HEK293 (cell line): ENCODE results near the gene STT3A.

Experiments used
- HOXC10 ChIP-seq: sonication (generic); formaldehyde crosslinking; IDR thresholded peaks from 2 replicates; pipeline ENCODE4 v1.8.1; 2023; ENCODE audit warnings: mild to moderate bottlenecking, missing genetic modification reagents
- HOXD13 ChIP-seq: sonication (generic); formaldehyde crosslinking; IDR thresholded peaks from 2 replicates; pipeline ENCODE4 v1.8.0; 2022; ENCODE audit warnings: missing genetic modification reagents, borderline replicate concordance
- MEIS1 ChIP-seq: sonication (generic); formaldehyde crosslinking; IDR thresholded peaks from 2 replicates; pipeline ENCODE4 v1.8.1; 2022; ENCODE audit warnings: missing genetic modification reagents, mild to moderate bottlenecking, borderline replicate concordance
- SALL2 ChIP-seq: fragments of 450-650 bp; formaldehyde crosslinking; IDR thresholded peaks from 2 replicates; pipeline ENCODE4 v1.5.0; 2017; ENCODE audit warnings: missing biosample characterization, mild to moderate bottlenecking, missing genetic modification characterization, borderline replicate concordance
- SP3 ChIP-seq: fragments of 450-650 bp; formaldehyde crosslinking; IDR thresholded peaks from 2 replicates; pipeline ENCODE4 v1.5.1; 2016; ENCODE audit warnings: missing biosample characterization, missing genetic modification characterization
- ZBTB48 ChIP-seq: fragments of 450-650 bp; formaldehyde crosslinking; IDR thresholded peaks from 2 replicates; pipeline ENCODE4 v1.5.1; 2016; ENCODE audit warnings: missing biosample characterization, missing genetic modification characterization
- ZFHX2 ChIP-seq: fragments of 450-650 bp; formaldehyde crosslinking; conservative IDR thresholded peaks from 2 replicates; pipeline ENCODE4 v1.5.1; 2016; ENCODE audit warnings: missing biosample characterization, missing genetic modification characterization
- ZFP41 ChIP-seq: fragments of 450-650 bp; formaldehyde crosslinking; IDR thresholded peaks from 2 replicates; pipeline ENCODE4 v1.5.1; 2016; ENCODE audit warnings: missing biosample characterization, missing genetic modification characterization, borderline replicate concordance
- ZIC2 ChIP-seq: fragments of 450-650 bp; formaldehyde crosslinking; IDR thresholded peaks from 2 replicates; pipeline ENCODE4 v1.5.1; 2016; ENCODE audit warnings: missing biosample characterization, missing genetic modification characterization
- ZNF23 ChIP-seq: fragments of 450-650 bp; formaldehyde crosslinking; IDR thresholded peaks from 2 replicates; pipeline ENCODE4 v1.5.1; 2016; ENCODE audit warnings: missing biosample characterization, missing genetic modification characterization, borderline replicate concordance
- ZNF239 ChIP-seq: fragments of 450-650 bp; formaldehyde crosslinking; IDR thresholded peaks from 2 replicates; pipeline ENCODE4 v1.5.1; 2016; ENCODE audit warnings: missing biosample characterization, missing genetic modification characterization
- ZNF558 ChIP-seq: fragments of 450-650 bp; formaldehyde crosslinking; IDR thresholded peaks from 2 replicates; pipeline ENCODE4 v1.5.1; 2016; ENCODE audit warnings: missing biosample characterization, missing genetic modification characterization
- ZNF585B ChIP-seq: fragments of 450-650 bp; formaldehyde crosslinking; IDR thresholded peaks from 2 replicates; pipeline ENCODE4 v1.5.1; 2016; ENCODE audit warnings: missing biosample characterization, missing genetic modification characterization
- ZNF626 ChIP-seq: fragments of 450-650 bp; sonication (Bioruptor Pico); formaldehyde crosslinking; IDR thresholded peaks from 2 replicates; pipeline ENCODE4 v1.5.1; 2018; ENCODE audit warnings: missing biosample characterization, missing genetic modification characterization, inconsistent platforms
- ZNF776 ChIP-seq: fragments of 450-650 bp; formaldehyde crosslinking; IDR thresholded peaks from 2 replicates; pipeline ENCODE4 v1.5.0; 2017; ENCODE audit warnings: missing biosample characterization, missing genetic modification characterization, borderline replicate concordance
- ZNF785 ChIP-seq: fragments of 450-650 bp; formaldehyde crosslinking; IDR thresholded peaks from 2 replicates; pipeline ENCODE4 v1.5.1; 2016; ENCODE audit warnings: missing biosample characterization, missing genetic modification characterization
- ZNF843 ChIP-seq: fragments of 450-650 bp; formaldehyde crosslinking; IDR thresholded peaks from 2 replicates; pipeline ENCODE4 v1.5.1; 2016; ENCODE audit warnings: missing biosample characterization, missing genetic modification characterization
- TF ChIP-seq, protein P1 (sequence below): fragments of 450-650 bp; formaldehyde crosslinking; IDR thresholded peaks from 2 replicates; pipeline ENCODE4 v1.5.1; 2016; ENCODE audit warnings: missing biosample characterization, missing genetic modification characterization
- TF ChIP-seq, protein P2 (sequence below): fragments of 450-650 bp; formaldehyde crosslinking; IDR thresholded peaks from 2 replicates; pipeline ENCODE4; 2016; ENCODE audit warnings: missing biosample characterization, missing genetic modification characterization
- TF ChIP-seq, protein P3 (sequence below): fragments of 450-650 bp; formaldehyde crosslinking; IDR thresholded peaks from 2 replicates; pipeline ENCODE4 v1.5.1; 2016; ENCODE audit warnings: missing biosample characterization, missing genetic modification characterization
- TF ChIP-seq, protein P4 (sequence below): fragments of 450-650 bp; formaldehyde crosslinking; IDR thresholded peaks from 2 replicates; pipeline ENCODE4 v1.5.1; 2017; ENCODE audit warnings: missing biosample characterization, missing genetic modification characterization
- TF ChIP-seq, protein P5 (sequence below): fragments of 450-650 bp; IDR thresholded peaks from 2 replicates; pipeline ENCODE4 v1.5.1; 2018; ENCODE audit warnings: missing biosample characterization, missing genetic modification characterization
- TF ChIP-seq, protein P6 (sequence below): fragments of 450-650 bp; formaldehyde crosslinking; IDR thresholded peaks from 2 replicates; pipeline ENCODE4 v1.5.1; 2016; ENCODE audit warnings: missing biosample characterization, missing genetic modification characterization, borderline replicate concordance

The STT3A gene

DNA sequence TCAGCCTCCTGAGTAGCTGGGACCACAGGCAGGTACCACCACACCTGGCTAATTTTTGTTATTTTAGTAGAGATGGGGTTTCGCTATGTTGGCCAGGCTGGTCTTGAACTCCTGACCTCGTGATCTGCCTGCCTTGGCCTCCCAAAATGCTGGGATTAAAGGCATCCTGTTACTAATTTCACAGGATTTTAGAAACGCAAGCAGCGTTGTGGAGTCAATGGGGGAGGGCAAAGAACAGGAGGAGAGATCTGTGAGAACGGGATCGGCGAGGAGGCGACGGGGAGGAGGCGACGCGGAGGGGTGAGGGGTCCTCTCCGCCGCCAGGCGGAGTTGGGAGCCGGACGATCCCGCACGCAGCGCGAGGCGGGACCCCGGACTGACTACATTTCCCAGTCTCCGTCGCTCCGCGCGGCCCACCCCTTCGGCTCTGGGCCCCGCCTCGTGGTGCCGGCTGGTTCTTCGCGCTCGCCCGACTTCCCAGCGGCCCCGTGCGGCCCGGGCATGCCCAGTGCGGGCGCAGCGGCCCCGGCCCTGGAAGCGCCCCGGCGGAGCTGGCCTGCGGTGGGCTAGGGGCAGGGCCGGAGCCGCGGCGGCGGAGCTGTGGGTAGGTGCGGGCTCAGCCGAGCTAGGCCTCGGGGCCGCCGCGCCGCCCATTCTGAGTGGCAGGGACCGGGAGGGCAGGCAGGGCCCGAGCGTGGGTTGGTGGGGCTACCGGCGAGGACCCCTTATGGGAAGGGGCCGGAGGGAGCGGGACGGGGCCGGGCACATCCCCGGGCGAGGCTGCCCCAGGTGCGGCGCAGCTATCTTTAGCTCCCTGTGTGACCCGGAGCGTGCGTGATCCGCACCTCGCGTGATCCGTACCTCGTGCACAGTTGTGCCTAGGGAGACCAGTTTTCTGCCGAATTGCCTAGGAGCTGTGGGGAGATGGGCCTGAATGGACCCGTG is 23.4 kb upstream of the STT3A start, which contains the start of gene EI24 (continued):
- TF ChIP-seq, protein P1, sequence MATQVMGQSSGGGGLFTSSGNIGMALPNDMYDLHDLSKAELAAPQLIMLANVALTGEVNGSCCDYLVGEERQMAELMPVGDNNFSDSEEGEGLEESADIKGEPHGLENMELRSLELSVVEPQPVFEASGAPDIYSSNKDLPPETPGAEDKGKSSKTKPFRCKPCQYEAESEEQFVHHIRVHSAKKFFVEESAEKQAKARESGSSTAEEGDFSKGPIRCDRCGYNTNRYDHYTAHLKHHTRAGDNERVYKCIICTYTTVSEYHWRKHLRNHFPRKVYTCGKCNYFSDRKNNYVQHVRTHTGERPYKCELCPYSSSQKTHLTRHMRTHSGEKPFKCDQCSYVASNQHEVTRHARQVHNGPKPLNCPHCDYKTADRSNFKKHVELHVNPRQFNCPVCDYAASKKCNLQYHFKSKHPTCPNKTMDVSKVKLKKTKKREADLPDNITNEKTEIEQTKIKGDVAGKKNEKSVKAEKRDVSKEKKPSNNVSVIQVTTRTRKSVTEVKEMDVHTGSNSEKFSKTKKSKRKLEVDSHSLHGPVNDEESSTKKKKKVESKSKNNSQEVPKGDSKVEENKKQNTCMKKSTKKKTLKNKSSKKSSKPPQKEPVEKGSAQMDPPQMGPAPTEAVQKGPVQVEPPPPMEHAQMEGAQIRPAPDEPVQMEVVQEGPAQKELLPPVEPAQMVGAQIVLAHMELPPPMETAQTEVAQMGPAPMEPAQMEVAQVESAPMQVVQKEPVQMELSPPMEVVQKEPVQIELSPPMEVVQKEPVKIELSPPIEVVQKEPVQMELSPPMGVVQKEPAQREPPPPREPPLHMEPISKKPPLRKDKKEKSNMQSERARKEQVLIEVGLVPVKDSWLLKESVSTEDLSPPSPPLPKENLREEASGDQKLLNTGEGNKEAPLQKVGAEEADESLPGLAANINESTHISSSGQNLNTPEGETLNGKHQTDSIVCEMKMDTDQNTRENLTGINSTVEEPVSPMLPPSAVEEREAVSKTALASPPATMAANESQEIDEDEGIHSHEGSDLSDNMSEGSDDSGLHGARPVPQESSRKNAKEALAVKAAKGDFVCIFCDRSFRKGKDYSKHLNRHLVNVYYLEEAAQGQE = no peak
- TF ChIP-seq ZNF239 = no peak
- TF ChIP-seq HOXC10 (CRISPR knock-in tag) = no peak
- no peak for TF ChIP-seq ZNF776
- TF ChIP-seq ZNF23 (tag by site-specific recombination) = no peak
- peak; percentile 87 for TF ChIP-seq SP3 (tag by site-specific recombination)
- TF ChIP-seq ZNF558 = no peak
- no peak for TF ChIP-seq ZNF843 (tag by site-specific recombination)
- no peak for TF ChIP-seq SALL2
- TF ChIP-seq, protein P2, sequence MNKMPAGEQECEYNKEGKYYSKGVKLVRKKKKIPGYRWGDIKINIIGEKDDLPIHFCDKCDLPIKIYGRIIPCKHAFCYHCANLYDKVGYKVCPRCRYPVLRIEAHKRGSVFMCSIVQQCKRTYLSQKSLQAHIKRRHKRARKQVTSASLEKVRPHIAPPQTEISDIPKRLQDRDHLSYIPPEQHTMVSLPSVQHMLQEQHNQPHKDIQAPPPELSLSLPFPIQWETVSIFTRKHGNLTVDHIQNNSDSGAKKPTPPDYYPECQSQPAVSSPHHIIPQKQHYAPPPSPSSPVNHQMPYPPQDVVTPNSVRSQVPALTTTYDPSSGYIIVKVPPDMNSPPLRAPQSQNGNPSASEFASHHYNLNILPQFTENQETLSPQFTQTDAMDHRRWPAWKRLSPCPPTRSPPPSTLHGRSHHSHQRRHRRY = no peak
- TF ChIP-seq, protein P3, sequence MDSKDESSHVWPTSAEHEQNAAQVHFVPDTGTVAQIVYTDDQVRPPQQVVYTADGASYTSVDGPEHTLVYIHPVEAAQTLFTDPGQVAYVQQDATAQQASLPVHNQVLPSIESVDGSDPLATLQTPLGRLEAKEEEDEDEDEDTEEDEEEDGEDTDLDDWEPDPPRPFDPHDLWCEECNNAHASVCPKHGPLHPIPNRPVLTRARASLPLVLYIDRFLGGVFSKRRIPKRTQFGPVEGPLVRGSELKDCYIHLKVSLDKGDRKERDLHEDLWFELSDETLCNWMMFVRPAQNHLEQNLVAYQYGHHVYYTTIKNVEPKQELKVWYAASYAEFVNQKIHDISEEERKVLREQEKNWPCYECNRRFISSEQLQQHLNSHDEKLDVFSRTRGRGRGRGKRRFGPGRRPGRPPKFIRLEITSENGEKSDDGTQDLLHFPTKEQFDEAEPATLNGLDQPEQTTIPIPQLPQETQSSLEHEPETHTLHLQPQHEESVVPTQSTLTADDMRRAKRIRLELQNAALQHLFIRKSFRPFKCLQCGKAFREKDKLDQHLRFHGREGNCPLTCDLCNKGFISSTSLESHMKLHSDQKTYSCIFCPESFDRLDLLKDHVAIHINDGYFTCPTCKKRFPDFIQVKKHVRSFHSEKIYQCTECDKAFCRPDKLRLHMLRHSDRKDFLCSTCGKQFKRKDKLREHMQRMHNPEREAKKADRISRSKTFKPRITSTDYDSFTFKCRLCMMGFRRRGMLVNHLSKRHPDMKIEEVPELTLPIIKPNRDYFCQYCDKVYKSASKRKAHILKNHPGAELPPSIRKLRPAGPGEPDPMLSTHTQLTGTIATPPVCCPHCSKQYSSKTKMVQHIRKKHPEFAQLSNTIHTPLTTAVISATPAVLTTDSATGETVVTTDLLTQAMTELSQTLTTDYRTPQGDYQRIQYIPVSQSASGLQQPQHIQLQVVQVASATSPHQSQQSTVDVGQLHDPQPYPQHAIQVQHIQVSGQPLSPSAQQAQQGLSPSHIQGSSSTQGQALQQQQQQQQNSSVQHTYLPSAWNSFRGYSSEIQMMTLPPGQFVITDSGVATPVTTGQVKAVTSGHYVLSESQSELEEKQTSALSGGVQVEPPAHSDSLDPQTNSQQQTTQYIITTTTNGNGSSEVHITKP (tag by site-specific recombination) = peak; percentile 56; the same call in 1 of the 2 replicates
- no peak for TF ChIP-seq ZNF626 (tag by site-specific recombination)
- no peak for TF ChIP-seq ZNF785 (tag by site-specific recombination)
- TF ChIP-seq, protein P4, sequence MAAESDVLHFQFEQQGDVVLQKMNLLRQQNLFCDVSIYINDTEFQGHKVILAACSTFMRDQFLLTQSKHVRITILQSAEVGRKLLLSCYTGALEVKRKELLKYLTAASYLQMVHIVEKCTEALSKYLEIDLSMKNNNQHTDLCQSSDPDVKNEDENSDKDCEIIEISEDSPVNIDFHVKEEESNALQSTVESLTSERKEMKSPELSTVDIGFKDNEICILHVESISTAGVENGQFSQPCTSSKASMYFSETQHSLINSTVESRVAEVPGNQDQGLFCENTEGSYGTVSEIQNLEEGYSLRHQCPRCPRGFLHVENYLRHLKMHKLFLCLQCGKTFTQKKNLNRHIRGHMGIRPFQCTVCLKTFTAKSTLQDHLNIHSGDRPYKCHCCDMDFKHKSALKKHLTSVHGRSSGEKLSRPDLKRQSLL (tag by site-specific recombination) = no peak
- no peak for TF ChIP-seq MEIS1 (CRISPR knock-in tag)
- TF ChIP-seq ZNF585B = no peak
- TF ChIP-seq, protein P5, sequence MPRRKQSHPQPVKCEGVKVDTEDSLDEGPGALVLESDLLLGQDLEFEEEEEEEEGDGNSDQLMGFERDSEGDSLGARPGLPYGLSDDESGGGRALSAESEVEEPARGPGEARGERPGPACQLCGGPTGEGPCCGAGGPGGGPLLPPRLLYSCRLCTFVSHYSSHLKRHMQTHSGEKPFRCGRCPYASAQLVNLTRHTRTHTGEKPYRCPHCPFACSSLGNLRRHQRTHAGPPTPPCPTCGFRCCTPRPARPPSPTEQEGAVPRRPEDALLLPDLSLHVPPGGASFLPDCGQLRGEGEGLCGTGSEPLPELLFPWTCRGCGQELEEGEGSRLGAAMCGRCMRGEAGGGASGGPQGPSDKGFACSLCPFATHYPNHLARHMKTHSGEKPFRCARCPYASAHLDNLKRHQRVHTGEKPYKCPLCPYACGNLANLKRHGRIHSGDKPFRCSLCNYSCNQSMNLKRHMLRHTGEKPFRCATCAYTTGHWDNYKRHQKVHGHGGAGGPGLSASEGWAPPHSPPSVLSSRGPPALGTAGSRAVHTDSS (tag by site-specific recombination) = no peak
- TF ChIP-seq, protein P6, sequence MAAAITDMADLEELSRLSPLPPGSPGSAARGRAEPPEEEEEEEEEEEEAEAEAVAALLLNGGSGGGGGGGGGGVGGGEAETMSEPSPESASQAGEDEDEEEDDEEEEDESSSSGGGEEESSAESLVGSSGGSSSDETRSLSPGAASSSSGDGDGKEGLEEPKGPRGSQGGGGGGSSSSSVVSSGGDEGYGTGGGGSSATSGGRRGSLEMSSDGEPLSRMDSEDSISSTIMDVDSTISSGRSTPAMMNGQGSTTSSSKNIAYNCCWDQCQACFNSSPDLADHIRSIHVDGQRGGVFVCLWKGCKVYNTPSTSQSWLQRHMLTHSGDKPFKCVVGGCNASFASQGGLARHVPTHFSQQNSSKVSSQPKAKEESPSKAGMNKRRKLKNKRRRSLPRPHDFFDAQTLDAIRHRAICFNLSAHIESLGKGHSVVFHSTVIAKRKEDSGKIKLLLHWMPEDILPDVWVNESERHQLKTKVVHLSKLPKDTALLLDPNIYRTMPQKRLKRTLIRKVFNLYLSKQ (tag by site-specific recombination) = no peak
- TF ChIP-seq ZBTB48 (tag by site-specific recombination) = peak; percentile 59; the same call in 1 of the 2 replicates
- TF ChIP-seq ZFHX2 (tag by site-specific recombination) = no peak
- TF ChIP-seq ZIC2 = no peak
- no peak for TF ChIP-seq ZFP41 (tag by site-specific recombination)
- no peak for TF ChIP-seq HOXD13 (CRISPR knock-in tag)
